SK-N-SH (cell line): Measurements from ENCODE around the gene HMG20A. TPM values are rescaled to one million over a fixed set of nuclear protein-coding genes. Genes with fewer than 3 reads are reported as not detected.

ENCODE experiments used
- CTCF ChIA-PET: fragments of 300-600, 350-600 bp; formaldehyde crosslinking; extraction: SDS; loops from one replicate; lab custom pipeline; 2021; lab: Yijun Ruan, JAX
- POLR2A ChIA-PET: fragments of 350-600 bp; sonication (Branson Sonifier 250); formaldehyde crosslinking; extraction: SDS; loops from one replicate; lab custom pipeline; 2020; ENCODE audit warnings: antibody characterized with exemption, inconsistent platforms; lab: Yijun Ruan, JAX
- DNase-seq: peaks from one replicate; pipeline ENCODE4 v3.0.0; 2012
- H2AFZ ChIP-seq: fragments of 200-600 bp; sonication (generic); 2 replicates; pipeline ENCODE4 v1.8.1; 2016; ENCODE audit warnings: antibody characterized with exemption, mild to moderate bottlenecking, low read depth
- H3F3A ChIP-seq: fragments of 200-600 bp; sonication (generic); replicated peaks from 2 replicates; pipeline ENCODE3; 2016; ENCODE audit warnings: antibody characterized with exemption, mild to moderate bottlenecking; ENCODE audit not compliant: insufficient read depth
- H3K27ac ChIP-seq, 2 experiments: fragments of 200-500 bp in 1 of 2; fragments of 200-600 bp in 1 of 2; sonication (Bioruptor generic) in 1 of 2; sonication (generic), shearing (Covaris generic) in 1 of 2; 2 replicates each; pipeline versions ENCODE4 v1.5.1 to v1.6.1; 2014 to 2016; ENCODE audit warnings: low read depth in 2 of 2, inconsistent platforms in 1 of 2, low read length in 1 of 2, mild to moderate bottlenecking in 1 of 2, mixed read lengths in 1 of 2
- H3K27me3 ChIP-seq: fragments of 200-600 bp; sonication (generic), shearing (Covaris generic); 2 replicates; pipeline ENCODE4 v1.6.1; 2016; ENCODE audit warnings: mixed run types; ENCODE audit not compliant: insufficient read depth
- H3K36me3 ChIP-seq, 2 experiments: fragments of 200-500 bp in 1 of 2; fragments of 200-600 bp in 1 of 2; sonication (Bioruptor generic) in 1 of 2; sonication (generic) in 1 of 2; replicated peaks in 1 of 2; 2 replicates each; pipeline versions ENCODE3 to v1.5.1; 2014 to 2016; ENCODE audit warnings: low read length in 1 of 2, mild to moderate bottlenecking in 1 of 2; ENCODE audit not compliant: insufficient read depth in 2 of 2, control insufficient read depth in 1 of 2
- H3K4me1 ChIP-seq, 2 experiments: fragments of 200-500 bp in 1 of 2; fragments of 200-600 bp in 1 of 2; sonication (Bioruptor generic) in 1 of 2; sonication (generic), shearing (Covaris generic) in 1 of 2; 2 replicates each; pipeline versions ENCODE4 v1.5.1 to v1.6.1; 2014 to 2016; ENCODE audit warnings: low read depth in 1 of 2, low read length in 1 of 2, mixed run types in 1 of 2; ENCODE audit not compliant: insufficient read depth in 2 of 2, control insufficient read depth in 1 of 2
- H3K4me2 ChIP-seq: fragments of 200-600 bp; sonication (generic), shearing (Covaris generic); 2 replicates; pipeline ENCODE4 v1.6.1; 2017; ENCODE audit warnings: mixed run types
- H3K4me3 ChIP-seq, 2 experiments: fragments of 200-500 bp in 1 of 2; fragments of 200-600 bp in 1 of 2; sonication (Bioruptor generic) in 1 of 2; sonication (generic), shearing (Covaris generic) in 1 of 2; 2 replicates each; pipeline versions ENCODE4 v1.5.1 to v1.8.1; 2014 to 2016; ENCODE audit warnings: low read depth in 2 of 2, inconsistent platforms in 1 of 2, low read length in 1 of 2, mild to moderate bottlenecking in 1 of 2, mixed read lengths in 1 of 2, moderate library complexity in 1 of 2
- H3K79me2 ChIP-seq: fragments of 200-600 bp; sonication (generic); 2 replicates; pipeline ENCODE4 v1.8.1; 2017; ENCODE audit warnings: mild to moderate bottlenecking; ENCODE audit not compliant: insufficient read depth
- H3K9ac ChIP-seq: fragments of 200-600 bp; sonication (generic); 2 replicates; pipeline ENCODE4 v1.6.1; 2017; ENCODE audit warnings: mixed run types
- H3K9me2 ChIP-seq: fragments of 200-600 bp; sonication (generic); 2 replicates; pipeline ENCODE4 v1.6.1; 2017; ENCODE audit warnings: mixed run types
- H3K9me3 ChIP-seq: fragments of 200-600 bp; sonication (generic); 2 replicates; pipeline ENCODE4 v1.6.1; 2017; ENCODE audit warnings: mixed run types, mild to moderate bottlenecking, moderate library complexity
- H4K20me1 ChIP-seq: fragments of 200-600 bp; sonication (generic); 2 replicates; pipeline ENCODE4 v1.6.1; 2017; ENCODE audit warnings: mild to moderate bottlenecking, mixed run types; ENCODE audit not compliant: insufficient read depth
- CHD2 ChIP-seq: fragments of 150-350 bp; IDR thresholded peaks from 2 replicates; pipeline ENCODE4 v1.6.1; 2018; ENCODE audit warnings: low read length; ENCODE audit not compliant: partially characterized antibody
- ELF1 ChIP-seq: IDR thresholded peaks from 2 replicates; pipeline ENCODE4 v1.4.0; 2012
- EP300 ChIP-seq, 2 experiments: IDR thresholded peaks; 2 replicates each; pipeline versions ENCODE4 v1.4.0 to v1.6.1; 2012; ENCODE audit warnings: borderline replicate concordance in 1 of 2, low read depth in 1 of 2, low read length in 1 of 2
- GABPA ChIP-seq: IDR thresholded peaks from 2 replicates; pipeline ENCODE4 v1.4.0; 2012; ENCODE audit warnings: low read depth, mild to moderate bottlenecking
- MEF2A ChIP-seq: IDR thresholded peaks from 2 replicates; pipeline ENCODE4 v1.4.0; 2012; ENCODE audit warnings: low read depth, borderline replicate concordance
- MXI1 ChIP-seq: IDR thresholded peaks from 2 replicates; pipeline ENCODE4 v1.6.1; 2012; ENCODE audit warnings: mild to moderate bottlenecking, low read depth, low read length, improper control_type of control experiment
- NRF1 ChIP-seq: IDR thresholded peaks from 2 replicates; pipeline ENCODE4 v1.6.1; 2012; ENCODE audit warnings: low read depth, mild to moderate bottlenecking, low read length
- RCOR1 ChIP-seq: fragments of 150-350 bp; IDR thresholded peaks from 2 replicates; pipeline ENCODE4 v1.6.1; 2017; ENCODE audit warnings: antibody characterized with exemption, low read length
- RFX5 ChIP-seq: IDR thresholded peaks from 2 replicates; pipeline ENCODE4 v1.6.1; 2012; ENCODE audit warnings: mild to moderate bottlenecking, improper control_type of control experiment, low read length
- YY1 ChIP-seq: IDR thresholded peaks from 2 replicates; pipeline ENCODE4 v1.4.0; 2012; ENCODE audit warnings: low read depth, mild to moderate bottlenecking
- WGBS: methylation state at CpG from one replicate; pipeline ENCODE4 v1.1.6; 2017; ENCODE audit warnings: low lambda C conversion rate; 5-methylcytosine and 5-hydroxymethylcytosine counted together
- polyA plus RNA-seq, 3 experiments: library from polyadenylated mRNA; depleted of rRNA; stranded (reverse); fragments of >200 nt; gene quantifications; 2 replicates each; pipeline ENCODE4 v1.2.3, GENCODE V29; 2012
- TF ChIP-seq, protein P1 (sequence below): fragments of 150-350 bp; IDR thresholded peaks from 2 replicates; pipeline ENCODE4 v1.6.1; 2016; ENCODE audit warnings: mild to moderate bottlenecking, low read depth, low read length
- TF ChIP-seq, protein P2 (sequence below): IDR thresholded peaks from 2 replicates; pipeline ENCODE4 v1.4.0; 2012; ENCODE audit warnings: low read depth, borderline replicate concordance
- TF ChIP-seq, protein P3 (sequence below): IDR thresholded peaks from 2 replicates; pipeline ENCODE4; 2012

Gene HMG20A
- polyA plus RNA-seq, 1 of the 3 experiments (the other 2 are of a cell fraction) = 27.7 TPM

DNA sequence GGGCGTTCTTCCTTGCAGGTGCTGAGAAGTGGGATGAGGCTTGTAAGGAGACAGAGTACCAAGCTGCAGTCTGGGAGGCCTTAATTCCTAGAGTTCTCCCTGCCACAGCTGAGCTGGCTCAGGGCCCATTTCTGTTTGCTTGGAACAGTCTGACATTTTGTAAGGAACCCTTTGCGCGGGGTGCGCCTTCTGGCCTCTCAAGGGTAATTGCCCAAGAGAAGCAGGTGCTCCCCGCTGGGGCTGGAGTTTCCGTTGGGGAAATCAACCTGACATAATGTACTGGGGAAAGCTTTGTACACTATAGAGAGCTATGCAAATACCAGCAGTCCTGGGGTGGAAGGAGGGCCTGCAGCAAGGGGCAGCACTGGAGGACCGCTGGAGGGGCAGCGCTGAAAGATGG is 83.6 kb downstream of the HMG20A start:
- Histone ChIP-seq H3K4me1 (peaks cover 26 to 32% of the 10 kb centered on the region in 2 experiments; a peak in 3 of 4 replicates), H3K4me3 (no peak overlapping the region), H3K9me3 (no peaks in the 10 kb centered on the region), H4K20me1 (no peaks in the 10 kb centered on the region), H3K9me2 (no peaks in the 10 kb centered on the region), H3K4me2 (no peak overlapping the region), H3K27me3 (no peaks in the 10 kb centered on the region), H3K36me3 (no peaks in the 10 kb centered on the region), H3K9ac (no peak overlapping the region), H3F3A (peaks cover 3% of the 10 kb centered on the region), H3K79me2 (no peaks in the 10 kb centered on the region), H2AFZ (no peak overlapping the region), H3K27ac (no peak overlapping the region)
- TF ChIP-seq, protein P1, sequence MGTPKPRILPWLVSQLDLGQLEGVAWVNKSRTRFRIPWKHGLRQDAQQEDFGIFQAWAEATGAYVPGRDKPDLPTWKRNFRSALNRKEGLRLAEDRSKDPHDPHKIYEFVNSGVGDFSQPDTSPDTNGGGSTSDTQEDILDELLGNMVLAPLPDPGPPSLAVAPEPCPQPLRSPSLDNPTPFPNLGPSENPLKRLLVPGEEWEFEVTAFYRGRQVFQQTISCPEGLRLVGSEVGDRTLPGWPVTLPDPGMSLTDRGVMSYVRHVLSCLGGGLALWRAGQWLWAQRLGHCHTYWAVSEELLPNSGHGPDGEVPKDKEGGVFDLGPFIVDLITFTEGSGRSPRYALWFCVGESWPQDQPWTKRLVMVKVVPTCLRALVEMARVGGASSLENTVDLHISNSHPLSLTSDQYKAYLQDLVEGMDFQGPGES = no peak
- no peak for DNase-seq
- POLR2A ChIA-PET = no interaction called here
- CTCF ChIA-PET = interaction anchor here (1.5 to 2.1 kb wide), 4 partner anchors 39 to 318 kb away, joined by 3 to 7 read pairs (median 6); partner anchors contain the start of gene LINGO1
- WGBS = 100% methylated on average over 4 of the region's 8 CpGs

DNA sequence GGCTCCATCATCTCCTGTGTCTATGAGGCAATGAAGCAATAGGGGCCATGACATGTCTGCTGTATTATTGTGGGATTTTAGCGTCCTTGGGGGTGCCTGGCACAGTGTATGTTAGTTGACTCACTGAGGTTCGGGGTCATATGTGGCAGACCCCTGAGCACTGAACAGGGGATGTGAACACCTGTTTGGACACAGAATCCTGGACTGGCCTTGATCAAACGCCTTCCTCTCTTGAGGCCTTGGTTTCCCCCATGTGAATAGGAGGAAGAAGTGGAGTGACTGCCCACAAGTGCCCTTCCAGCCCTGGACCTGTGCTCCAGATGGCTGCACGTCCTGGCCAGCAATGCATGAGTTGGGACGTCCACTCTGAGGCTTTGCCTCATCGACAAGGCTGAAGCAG is 84.2 kb downstream of the HMG20A start:
- Histone ChIP-seq H3K27me3 (no peaks in the 10 kb centered on the region), H3K4me3 (no peak overlapping the region), H3K36me3 (no peaks in the 10 kb centered on the region), H3K27ac (no peak overlapping the region), H3F3A (peaks cover 3% of the 10 kb centered on the region), H3K4me2 (no peak overlapping the region), H3K4me1 (peaks cover 24 to 28% of the 10 kb centered on the region in 2 experiments; a peak in 3 of 4 replicates), H4K20me1 (no peaks in the 10 kb centered on the region), H3K9me3 (no peaks in the 10 kb centered on the region), H3K9me2 (no peaks in the 10 kb centered on the region), H3K9ac (no peak overlapping the region), H3K79me2 (no peaks in the 10 kb centered on the region), H2AFZ (no peak overlapping the region)
- POLR2A ChIA-PET = no interaction called here
- TF ChIP-seq CHD2 = no peak
- TF ChIP-seq EP300 (IDR thresholded peaks at IDR 0.05; ENCODE audit: borderline replicate concordance in 1 of 2, low read depth in 1 of 2, low read length in 1 of 2) = no peak
- no peak for TF ChIP-seq RCOR1
- TF ChIP-seq, protein P2, sequence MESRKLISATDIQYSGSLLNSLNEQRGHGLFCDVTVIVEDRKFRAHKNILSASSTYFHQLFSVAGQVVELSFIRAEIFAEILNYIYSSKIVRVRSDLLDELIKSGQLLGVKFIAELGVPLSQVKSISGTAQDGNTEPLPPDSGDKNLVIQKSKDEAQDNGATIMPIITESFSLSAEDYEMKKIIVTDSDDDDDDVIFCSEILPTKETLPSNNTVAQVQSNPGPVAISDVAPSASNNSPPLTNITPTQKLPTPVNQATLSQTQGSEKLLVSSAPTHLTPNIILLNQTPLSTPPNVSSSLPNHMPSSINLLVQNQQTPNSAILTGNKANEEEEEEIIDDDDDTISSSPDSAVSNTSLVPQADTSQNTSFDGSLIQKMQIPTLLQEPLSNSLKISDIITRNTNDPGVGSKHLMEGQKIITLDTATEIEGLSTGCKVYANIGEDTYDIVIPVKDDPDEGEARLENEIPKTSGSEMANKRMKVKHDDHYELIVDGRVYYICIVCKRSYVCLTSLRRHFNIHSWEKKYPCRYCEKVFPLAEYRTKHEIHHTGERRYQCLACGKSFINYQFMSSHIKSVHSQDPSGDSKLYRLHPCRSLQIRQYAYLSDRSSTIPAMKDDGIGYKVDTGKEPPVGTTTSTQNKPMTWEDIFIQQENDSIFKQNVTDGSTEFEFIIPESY = no peak
- no peak for TF ChIP-seq MXI1
- no peak for TF ChIP-seq MEF2A
- no peak for TF ChIP-seq NRF1
- TF ChIP-seq, protein P1 = no peak
- no peak for TF ChIP-seq ELF1
- TF ChIP-seq, protein P3, sequence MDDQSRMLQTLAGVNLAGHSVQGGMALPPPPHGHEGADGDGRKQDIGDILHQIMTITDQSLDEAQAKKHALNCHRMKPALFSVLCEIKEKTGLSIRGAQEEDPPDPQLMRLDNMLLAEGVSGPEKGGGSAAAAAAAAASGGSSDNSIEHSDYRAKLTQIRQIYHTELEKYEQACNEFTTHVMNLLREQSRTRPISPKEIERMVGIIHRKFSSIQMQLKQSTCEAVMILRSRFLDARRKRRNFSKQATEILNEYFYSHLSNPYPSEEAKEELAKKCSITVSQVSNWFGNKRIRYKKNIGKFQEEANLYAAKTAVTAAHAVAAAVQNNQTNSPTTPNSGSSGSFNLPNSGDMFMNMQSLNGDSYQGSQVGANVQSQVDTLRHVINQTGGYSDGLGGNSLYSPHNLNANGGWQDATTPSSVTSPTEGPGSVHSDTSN = no peak
- TF ChIP-seq RFX5 = no peak
- TF ChIP-seq YY1 = no peak
- no peak for TF ChIP-seq GABPA
- DNase-seq = no peak
- CTCF ChIA-PET = interaction anchor here (1.5 to 2.8 kb wide), 5 partner anchors 8 to 386 kb away, joined by 3 to 14 read pairs (median 5); partner anchors contain the start of gene LINGO1
- WGBS = 86% methylated on average over 6 of the region's 6 CpGs
